Bone marrow (tissue), 2 donors: ENCODE results near the gene CYB5B.

ENCODE experiments used
- DNase-seq, 2 donors: peaks; one replicate each; lab custom pipeline; 2025; lab: John Stamatoyannopoulos, UW

CYB5B gene, protein sequence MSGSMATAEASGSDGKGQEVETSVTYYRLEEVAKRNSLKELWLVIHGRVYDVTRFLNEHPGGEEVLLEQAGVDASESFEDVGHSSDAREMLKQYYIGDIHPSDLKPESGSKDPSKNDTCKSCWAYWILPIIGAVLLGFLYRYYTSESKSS

DNA sequence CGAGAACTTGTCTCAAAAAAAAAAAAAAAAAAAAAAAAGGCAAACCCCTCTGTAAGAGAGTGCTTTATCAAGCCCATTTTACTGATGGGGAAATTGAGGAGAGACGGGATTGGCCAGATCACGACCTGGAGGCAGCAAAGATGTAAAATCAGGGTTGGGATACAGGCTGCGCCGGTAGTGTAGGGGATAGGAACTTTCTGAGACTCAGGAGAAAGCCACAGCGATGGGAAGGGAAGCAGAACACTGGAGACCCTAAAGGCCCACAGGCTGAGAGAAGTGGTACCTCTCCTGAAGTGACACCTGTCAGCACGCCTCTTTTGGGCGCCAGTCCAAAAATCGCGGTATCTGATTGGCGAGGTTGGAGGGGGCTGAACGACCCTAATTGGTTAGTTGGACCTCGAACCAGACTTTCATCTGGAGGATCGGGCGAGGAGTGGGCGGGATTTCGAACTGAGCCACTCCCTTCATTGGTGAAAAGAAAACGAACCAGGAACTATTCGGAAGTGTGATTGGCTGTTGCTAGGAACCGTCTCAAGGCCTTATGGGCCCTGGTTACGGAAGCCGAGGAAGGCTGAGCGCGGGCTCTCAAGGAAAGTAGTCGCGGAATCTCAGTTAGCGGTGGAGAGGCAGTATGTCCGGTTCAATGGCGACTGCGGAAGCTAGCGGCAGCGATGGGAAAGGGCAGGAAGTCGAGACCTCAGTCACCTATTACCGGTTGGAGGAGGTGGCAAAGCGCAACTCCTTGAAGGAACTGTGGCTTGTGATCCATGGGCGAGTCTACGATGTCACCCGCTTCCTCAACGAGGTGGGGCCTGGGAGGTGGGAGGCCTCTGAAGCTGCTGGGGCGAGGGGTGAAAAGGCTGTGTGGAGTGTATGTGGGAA lies at the start of gene CYB5B:
Gene CYB5B, plus strand, starts transcription at position 567 of the 882 bp plus-strand sequence. Its CDS starts 65 bp downstream, at position 632.
- DNase-seq: peak; percentile 55 to 97

DNA sequence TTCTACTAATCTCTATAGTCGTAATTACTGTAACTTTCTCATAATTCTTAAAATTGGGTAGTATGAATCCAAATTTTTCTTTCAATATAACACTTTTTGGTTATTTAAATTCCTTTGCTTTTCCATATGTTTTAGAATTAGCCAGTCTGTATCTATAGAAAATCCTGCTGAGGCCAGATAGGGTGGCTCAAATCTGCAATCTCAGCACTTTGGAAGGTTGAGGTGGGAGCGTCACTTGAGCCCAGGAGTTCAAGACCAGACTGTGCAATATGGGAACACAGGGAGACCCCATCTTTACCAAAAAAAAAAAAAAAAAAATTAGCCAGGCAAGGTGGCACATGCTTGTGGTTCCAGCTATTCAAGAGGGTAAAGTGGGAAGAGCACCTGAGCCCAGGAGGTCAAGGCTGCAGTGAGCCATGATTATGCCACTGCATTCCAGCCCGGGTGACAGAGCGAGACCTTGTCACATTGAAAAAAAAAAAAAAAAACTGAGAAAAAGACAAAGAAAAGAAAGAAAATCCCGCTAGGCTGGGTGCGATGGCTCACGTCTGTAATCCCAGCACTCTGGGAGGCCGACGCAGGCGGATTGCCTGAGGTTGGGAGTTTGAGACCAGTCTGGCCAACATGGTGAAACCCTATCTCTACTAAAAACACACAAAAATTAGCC lies 47.9 kb upstream of the CYB5B start:
- DNase-seq: no peak

DNA sequence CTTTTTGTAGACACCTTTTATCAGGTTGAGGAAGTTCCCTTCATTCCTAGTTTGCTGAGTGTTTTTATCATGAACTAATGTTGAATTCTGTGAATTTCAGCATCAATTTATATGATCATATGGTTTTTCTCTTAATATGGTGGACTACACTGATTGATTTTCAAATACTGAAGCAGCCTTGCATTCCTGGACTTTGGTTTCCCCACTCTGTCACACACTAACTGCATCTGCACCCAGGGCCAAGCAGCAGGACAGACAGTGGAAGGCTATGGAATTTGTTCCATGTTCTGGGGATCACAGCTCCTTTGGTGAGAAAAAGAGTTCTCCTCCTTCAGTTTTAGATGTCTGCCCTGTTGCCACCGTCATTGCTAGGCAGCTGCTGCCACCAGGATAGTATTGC lies 46.4 kb upstream of the CYB5B start:
- no peak for DNase-seq

DNA sequence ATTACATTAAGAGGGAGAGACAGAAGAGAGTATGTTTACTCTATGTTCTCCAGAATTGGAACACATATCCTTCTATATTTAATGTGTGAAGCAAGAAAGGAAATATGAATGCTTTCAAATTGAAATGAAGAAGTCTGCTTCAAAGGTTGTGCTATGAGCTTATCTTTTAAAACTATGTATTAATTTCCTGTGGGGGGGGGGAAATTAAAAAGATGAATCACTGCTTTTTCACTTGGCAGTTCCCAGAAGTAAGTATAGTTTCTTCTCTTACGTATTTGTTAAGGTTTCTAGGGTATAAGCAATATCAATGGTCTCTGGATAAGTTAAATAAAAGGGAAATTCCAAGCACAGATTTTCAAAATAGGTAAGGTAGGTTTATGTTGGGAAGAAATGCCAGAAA lies 45.7 kb upstream of the CYB5B start:
- no peak for DNase-seq

DNA sequence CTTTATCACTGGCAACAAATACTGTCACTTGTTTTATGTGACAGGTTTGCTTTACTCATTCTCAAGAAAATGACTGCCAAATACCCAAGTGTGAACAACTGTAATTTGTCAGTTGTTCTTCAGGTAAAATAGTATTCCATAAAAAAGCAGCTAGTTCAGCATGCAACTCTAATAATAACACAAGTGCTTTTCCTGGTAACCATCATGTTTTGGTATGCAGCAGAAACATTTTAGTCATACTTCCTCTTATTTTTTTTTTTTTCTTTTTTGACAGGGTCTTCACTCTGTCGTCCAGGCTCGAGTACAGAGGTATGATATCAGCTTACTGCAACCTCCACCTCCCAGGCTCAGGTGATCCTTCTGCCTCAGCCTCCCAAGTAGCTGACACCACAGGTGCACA lies 43.2 kb upstream of the CYB5B start:
- peak in 1 of 2 donors; percentile 60 for DNase-seq

DNA sequence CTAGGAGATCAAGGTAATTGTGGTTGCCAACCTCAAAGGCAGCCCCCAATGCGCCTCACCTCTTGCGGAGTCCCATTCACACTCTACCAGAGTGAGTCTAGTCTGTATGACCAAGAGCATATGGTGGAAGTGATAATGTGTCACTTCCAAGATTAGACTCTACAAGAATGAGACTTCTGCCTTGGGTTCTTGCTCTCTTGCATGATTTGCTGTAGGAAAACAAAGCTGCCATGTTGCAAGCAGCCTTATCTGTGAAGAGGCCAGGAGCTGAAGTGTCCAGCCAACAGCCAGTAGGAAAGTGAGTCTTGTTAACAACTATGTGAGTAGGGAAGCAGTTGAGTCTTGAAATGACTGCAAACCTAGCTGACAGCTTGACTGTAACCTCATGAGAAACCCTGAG lies 42.0 kb upstream of the CYB5B start:
- no peak for DNase-seq

DNA sequence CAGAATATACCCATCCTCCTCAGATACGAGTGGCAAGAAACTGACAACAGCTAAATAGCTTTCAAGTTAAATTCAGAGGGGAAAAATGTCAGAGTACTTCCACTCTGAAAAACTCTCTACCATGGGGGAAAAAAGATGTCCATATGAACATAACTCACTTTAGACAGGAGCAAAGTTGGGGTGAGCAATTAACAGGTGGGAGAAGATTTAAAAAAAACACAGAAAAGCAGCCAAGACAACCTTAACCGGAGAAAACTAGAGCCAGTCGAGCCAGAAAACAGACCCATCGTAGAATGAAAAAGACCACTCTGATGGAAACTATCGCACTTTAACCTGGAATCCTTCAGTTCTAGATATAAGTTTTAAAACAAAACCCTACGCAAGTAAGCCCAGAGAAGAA lies 39.4 kb upstream of the CYB5B start:
- no peak for DNase-seq

DNA sequence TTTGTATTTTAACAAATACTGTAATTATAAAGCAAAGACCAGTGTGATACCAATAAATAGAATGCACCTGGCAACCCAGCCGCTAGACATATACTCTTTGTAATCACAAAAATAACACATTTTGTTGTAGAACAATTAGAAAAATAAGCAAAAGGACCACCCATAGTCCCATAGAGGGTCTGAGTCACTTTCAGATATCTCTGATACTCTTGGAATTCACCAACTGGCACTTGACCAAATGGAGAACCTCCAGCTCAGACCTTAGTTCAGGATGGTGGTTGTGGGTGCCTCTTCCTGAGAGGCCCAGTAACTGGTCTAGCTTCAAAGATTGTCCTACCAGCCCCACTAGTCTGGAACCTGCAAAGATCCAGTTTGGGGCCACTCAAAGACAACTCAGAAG lies 37.8 kb upstream of the CYB5B start:
- DNase-seq: no peak

DNA sequence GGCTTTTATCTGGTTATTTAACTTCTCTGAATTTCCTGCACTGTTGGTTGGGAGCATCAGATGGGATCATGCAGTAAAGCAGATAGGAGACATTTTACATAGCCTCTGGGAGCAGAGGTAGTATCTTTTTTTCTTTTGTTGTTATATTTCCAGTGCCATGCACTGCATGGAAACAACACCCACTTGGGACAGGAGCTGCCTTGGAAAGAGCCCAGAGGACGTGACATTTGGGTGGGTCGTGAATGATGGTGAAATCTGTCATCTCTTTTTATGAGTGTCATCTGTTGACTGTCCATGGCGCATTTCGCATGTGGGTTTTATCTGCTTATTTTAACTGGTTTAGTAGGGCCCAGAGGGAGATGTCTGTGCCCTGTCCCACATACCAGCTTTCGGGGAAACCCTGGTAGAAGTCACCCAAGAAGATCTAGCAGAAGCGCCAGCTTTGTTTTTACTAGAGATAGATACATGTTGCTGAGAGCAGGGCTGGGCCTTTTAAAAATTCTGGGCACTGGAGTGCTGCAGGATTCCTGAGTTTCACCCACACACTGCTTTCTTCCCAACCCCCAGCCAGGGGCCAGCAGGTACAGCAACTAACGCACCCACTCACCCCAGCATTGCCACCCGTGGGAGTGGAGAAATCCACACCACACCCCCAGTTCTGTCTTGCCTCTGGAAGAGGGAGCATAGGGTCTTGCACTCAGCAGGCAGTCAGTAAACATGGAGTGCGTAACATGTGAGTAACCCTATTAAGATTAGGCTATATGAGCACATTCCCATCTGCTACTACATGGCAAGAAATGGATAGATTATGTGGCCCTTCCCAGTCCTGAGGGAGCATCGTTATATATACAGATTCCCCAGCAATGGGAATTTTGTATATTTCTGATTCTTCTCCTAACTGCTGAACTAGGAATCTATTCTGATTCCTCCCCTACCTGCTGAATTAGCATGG lies 30.2 kb upstream of the CYB5B start:
- DNase-seq: no peak

DNA sequence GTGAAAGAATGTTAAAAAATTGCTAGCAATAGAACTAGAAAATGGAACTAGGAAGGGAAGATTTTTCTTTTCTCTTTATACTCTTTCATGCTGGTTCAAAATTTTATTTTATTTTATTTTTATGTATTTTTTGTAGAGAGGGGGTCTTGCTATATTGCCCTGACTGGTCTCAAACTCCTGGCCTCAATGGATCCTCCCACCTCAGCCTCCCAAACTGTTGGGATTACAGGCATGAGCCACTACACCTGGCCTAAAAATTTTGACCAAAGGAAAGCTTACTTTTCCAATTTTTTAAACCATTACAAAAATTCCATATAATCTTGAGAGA lies 28.6 kb upstream of the CYB5B start:
- no peak for DNase-seq

DNA sequence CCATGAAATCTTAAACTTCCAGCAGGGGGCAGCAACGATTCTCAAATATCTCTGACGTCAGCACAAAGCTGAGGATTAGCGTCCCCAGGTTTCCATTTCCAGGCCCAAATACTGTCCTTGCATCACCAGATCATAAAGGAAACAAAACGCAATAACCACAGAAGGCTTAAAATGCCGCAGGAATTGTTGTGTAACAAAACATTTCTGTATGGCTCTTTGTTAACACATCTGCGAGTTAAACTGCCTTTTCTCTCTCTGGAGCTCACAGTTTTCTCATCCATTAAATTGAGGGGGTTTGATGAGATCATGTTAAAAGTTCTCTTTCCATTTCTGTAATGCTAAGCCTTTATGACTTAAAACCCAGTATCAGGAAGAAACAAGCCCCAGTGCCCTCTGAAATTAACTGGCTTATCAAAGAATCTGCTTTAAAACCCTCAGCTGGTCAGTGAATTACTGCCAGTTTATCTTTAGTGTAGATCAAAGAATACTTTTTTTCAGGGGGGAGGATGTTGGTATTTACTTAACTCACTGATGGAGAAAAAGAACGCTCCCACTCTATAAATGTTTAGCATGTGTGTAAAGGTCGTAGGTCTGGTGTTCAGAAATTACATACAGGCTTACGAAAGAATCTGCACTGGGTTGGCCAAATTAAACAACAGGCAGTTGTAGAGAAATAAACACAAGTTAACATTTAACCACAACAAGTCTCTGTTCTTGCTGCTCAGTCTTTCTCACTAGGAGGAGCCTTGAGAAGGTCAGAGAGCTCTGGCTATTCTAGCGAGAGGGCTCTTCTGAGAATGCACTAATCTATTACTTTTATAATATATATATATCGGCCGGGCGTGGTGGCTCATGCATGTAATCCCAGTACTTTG lies 28.0 kb upstream of the CYB5B start:
- peak; percentile 10 to 53 for DNase-seq

DNA sequence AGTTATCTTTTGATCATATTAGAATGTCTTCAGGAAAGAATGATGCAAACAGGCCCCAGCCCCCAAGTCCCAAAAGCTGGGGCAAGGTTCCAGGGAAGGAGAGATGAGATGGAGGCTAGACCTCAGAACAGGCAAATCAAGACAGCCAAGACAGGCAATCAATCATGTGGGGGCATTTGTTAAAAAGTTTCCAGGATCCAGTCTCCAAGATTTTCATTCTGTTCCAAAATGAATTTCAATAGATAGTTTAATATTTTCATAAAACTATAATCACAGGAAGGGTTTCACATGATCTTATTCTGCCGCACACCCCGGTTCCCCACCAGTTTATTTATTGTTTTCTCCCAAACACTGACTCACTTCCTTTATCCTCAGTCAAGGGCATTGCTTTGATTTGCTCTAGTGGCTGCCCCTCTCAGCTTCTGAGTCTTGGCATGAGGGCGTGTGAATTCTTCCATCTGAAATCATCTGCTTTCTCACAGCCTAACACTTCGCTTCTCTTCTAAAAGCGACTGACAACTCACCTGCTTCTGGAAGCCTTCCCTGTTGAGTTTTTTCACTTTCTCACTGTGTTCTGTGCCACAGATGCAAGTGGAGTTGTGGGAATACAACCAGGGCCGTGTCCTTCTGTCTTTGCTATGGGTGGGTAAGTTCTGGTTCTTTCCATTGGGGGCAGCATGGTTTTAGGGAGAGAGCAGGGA lies 26.4 kb upstream of the CYB5B start:
- no peak for DNase-seq

DNA sequence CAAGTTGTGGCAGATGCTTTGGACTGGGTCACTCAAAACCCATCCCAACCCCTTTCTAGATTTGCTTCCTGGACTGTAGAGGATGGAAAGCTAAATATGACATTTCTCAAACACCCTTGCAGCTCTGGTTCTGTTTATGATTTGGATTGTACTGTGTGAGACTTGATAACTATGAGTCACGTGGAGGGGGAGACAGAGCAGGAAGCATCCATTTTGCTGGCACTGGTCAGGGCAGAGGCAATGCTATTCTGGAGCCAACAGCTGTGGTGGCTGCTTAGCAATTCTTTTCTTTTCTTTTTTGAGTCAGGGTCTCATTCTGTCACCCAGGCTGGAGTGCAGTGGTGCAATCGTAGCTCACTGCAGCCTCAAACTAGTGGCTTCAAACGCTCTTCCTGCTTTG lies 25.1 kb upstream of the CYB5B start:
- DNase-seq: no peak

DNA sequence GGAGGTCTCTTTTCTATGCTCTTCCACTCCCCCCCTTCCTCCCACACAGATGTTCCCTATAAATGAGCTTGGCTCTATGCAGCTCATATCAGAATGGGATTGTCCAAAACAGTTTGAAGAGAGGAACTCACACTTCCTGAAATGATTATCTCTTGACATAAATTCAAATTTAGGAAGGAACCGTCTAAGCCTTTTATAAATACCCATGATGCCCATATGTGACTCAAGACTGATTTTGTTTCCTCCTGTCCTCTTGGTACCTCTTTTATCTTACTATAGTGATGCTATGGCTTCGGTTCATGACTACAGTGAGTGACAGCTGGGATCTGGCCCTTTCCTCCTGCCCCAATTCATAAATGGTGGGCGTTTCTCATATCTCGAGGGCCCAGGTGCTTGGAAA lies 22.0 kb upstream of the CYB5B start:
- DNase-seq: peak in 1 of 2 donors; percentile 59

DNA sequence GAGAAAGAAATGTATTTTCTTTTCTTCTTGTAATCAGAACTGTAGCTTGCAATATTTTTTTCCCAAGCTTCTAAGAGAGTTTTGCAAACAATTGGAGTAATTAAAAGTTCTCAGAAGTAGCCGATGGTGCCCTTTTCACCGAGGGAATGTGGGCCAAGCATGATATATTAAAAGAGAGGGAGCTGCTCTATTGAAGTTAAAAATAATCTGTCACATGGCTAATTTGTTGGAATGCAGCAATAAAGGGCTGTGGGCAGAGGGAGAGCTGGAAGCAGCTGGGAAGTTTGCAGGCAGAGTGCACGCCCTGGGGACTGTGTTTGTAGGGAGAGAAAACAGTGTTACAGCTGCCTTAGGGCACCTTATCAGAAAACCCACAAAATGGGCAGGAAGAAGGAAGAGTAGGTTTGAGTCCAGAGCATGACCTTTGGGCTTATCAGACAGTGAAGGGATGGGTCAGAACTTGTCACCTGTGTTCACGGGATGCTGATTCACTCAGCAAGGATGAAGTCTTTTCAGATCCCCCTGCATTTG lies 20.1 kb upstream of the CYB5B start:
- no peak for DNase-seq

DNA sequence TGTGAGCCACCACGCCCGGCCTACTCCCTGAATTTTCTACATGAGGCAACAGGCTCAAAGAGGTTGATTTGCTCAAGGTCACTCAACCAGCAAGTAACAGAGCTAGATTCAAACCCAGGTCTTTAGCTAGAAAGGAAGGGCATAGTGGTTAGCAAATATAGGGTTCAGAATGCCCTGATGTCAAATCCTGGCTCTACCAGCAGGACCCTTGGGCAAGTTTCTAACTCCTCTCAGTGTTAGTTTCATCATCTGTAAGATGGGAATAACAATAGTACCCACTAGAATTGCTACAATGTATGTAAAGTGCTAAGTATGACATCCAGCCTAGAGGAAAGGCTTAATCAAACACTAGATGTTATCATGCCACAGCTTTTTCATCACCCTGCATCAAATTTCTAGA lies 19.1 kb upstream of the CYB5B start:
- DNase-seq: no peak

DNA sequence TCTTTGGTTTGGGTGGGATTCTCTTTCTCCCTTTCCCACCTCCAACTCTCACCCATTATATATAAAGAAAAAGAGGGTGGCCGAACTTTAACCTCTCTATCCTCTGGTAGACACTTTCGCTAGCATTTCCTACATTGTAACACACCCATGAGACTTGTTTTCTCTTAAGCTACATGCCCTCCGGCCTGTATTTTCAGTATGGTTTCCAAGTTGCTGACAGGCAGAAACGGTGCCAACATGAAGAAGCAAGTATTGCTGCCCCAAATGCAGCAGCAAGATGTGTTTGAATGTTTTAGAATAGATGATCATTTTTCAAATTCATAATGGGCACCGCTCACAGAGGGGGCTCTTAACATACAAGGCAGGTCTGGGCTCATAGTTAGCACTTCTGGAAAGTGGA lies 18.7 kb upstream of the CYB5B start:
- DNase-seq: no peak

DNA sequence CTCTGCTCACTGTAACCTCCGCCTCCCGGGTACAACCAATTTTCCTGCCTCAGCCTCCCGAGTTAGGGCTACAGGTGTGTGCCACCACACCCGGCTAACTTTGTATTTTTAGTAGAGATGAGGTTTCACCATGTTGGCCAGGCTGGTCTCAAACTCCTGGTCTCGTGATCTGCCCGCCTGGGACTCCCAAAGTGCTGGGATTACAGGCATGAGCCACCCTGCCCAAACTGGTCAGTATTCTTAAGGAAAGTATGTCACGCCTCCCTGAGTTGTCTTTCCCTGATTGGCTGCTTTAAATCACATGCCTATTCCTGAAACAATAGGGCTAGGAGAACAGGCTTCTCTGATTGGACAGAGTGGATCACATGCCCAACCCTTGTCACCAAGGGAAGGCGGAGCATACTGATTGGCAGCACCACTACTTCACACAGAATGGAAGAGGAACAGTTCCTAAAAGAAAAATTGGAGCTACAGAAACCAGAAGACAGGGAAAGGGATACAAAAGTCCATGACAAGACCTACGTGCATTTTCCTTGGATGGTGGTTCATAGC lies 17.6 kb upstream of the CYB5B start:
- no peak for DNase-seq

DNA sequence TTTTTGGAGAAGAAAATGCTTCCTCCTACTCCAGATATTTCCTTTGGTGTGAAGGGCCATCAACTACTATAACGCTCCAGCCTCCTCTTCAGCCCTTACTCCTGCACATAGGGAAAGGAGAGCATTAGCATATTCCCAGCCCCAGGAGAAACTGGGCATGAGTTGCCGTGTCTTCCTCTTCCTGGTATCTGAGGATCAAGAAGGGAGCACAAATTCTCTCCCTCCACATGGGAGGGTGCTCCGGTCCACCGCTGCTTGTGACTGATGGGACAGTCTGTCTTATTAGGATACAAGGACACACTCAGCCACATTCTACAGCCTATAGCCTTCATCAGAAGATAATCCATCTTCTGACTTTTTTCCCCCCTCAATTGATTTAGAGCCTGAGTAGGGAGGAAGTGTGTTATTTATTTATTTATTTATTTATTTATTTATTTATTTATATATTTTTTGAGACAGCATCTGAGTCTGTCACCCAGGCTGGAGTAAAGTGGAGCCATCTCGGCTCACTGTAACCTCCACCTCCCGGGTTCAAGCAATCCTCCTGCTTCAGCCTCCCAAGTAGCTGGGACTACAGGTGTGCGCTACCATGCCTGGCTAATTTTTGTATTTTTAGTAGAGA lies 16.6 kb upstream of the CYB5B start:
- DNase-seq: no peak

DNA sequence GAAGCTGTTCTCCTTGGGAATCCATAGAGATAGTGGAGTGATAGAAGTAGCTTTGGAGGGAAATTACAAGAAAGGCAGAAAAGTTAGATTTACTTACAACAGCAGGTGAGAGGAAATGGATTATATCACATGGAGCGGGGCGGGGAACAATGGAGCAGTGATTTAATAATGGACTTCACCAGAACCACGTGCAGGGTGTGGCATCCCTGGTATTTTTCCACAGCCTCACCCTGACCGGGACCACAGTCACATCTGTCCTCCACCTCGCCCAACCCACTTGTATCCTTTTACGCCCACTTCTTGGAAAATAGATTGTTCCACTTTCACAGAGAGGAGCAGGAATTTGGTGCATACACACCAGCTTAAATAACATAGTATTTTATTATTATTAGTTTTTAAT lies 15.9 kb upstream of the CYB5B start:
- no peak for DNase-seq
